ENCODE data around the gene NAPSA. TPM values are rescaled to one million over a fixed set of nuclear protein-coding genes. Genes with fewer than 3 reads are reported as not detected.
A peak's percentile ranks its signal among the peaks of the same experiment; 100 is the strongest.

Gene NAPSA
- total RNA-seq, 1 donor from 2014 or later = 0.51 TPM

GRCh38 chr19:50314724-50315708 lies 50.4 kb downstream of the NAPSA start:
- DNase-seq = no peak

GRCh38 chr19:50313812-50314536 lies 51.5 kb downstream of the NAPSA start:
- DNase-seq = no peak

GRCh38 chr19:50312967-50313811 lies 52.2 kb downstream of the NAPSA start:
- DNase-seq = no peak

- DNase-seq = peak; percentile 39
Observed at GRCh38 chr19:50311723-50312635, 53.5 kb downstream of the NAPSA start.

GRCh38 chr19:50310759-50311465 lies 54.5 kb downstream of the NAPSA start:
- DNase-seq = no peak

- DNase-seq = no peak
Observed at GRCh38 chr19:50309396-50310125, 55.9 kb downstream of the NAPSA start.

- no peak for DNase-seq
Observed at GRCh38 chr19:50308991-50309390, 56.4 kb downstream of the NAPSA start.

Other genes with a start within 250 kb of the NAPSA start
- not detected for gene IZUMO2, start 202.4 kb downstream of the NAPSA start, total RNA-seq
- gene MYH14, start 162.0 kb downstream of the NAPSA start, total RNA-seq = 60.6 TPM
- gene KCNC3, start 36.3 kb downstream of the NAPSA start, total RNA-seq = 1.0 TPM
- gene NR1H2, start 10.8 kb upstream of the NAPSA start, total RNA-seq = 53.3 TPM
- 16.0 TPM for gene POLD1, start 18.7 kb upstream of the NAPSA start, total RNA-seq
- gene SPIB, start 53.3 kb upstream of the NAPSA start, total RNA-seq = 0.10 TPM
- 59.5 TPM for gene MYBPC2, start 67.3 kb upstream of the NAPSA start, total RNA-seq
- 79.0 TPM for gene EMC10, start 110.9 kb upstream of the NAPSA start, total RNA-seq
- gene GARIN5A, start 111.2 kb upstream of the NAPSA start, total RNA-seq = 0.92 TPM
- gene JOSD2, start 145.6 kb upstream of the NAPSA start, total RNA-seq = 11.4 TPM
- gene ASPDH, start 148.3 kb upstream of the NAPSA start, total RNA-seq = not detected
- gene LRRC4B, start 202.8 kb upstream of the NAPSA start, total RNA-seq = 13.0 TPM